NCI-H2081 treated with DMSO at 0.1 percent for 48 hours (cell line): ENCODE results near the gene TRPM2.

ENCODE experiments used
- DNase-seq: peaks from one replicate; lab custom pipeline; 2025; lab: John Stamatoyannopoulos, UW

TRPM2 gene

DNA sequence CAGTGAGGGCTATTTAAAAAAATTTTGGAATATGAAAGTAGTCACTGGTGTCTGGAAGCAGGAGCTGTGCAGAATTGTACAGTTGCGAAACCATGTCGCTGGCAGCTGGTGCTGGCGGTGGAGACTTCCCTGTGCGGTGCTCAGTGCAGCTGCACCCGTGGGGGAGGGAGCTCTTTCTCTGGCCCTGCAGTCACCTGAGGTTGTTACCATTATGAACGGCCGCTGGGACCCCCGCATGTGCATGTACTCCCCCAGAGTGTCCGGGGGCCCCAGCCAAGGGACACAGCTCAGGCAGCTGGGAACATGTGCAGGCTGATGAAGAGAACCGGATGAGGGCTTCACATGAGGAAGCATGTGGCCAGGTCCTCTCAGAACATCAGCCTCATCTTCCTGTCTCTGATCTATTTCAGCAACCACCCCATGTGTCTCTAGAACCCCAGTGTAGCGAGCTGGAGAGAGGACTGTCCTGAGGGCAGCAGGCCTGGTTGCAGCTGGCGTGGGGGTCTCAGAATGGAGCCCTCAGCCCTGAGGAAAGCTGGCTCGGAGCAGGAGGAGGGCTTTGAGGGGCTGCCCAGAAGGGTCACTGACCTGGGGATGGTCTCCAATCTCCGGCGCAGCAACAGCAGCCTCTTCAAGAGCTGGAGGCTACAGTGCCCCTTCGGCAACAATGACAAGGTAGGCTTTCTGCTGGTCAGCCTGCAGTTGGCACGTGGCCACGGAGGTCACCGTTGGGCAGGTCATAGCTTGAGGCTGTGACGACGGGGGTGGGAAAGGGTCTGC is at the start of gene TRPM2:
Gene TRPM2, plus strand, starts transcription at position 431 of the 780 bp plus-strand sequence. Its CDS starts 80 bp downstream, at position 511.
- no peak for DNase-seq

- no peak for DNase-seq
These were observed 49.3 kb upstream of the TRPM2 start for GRCh38 chr21:44304011-44304616.

GRCh38 chr21:44304877-44305293 is 48.5 kb upstream of the TRPM2 start:
- no peak for DNase-seq

DNA sequence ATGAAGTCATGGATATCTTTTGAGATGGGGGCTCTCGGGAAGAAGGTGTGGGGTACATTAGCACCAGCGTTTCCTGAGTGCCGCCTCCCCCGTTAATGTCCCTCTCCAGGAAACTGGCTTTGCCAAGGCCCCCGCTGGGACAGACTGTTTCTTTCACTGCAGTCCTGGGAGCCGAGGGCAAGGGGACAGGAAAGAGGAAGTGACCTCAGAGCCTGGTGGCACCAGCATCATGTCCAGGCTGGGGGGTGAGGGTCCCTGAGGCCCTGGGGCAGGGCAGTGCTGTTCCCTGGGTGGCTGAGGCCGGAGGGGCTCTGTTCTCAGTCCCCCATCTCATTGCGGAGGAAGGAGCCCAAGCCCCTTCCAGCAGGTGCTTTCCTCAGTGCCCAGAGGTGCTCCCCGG is 47.7 kb upstream of the TRPM2 start:
- DNase-seq: no peak

DNA sequence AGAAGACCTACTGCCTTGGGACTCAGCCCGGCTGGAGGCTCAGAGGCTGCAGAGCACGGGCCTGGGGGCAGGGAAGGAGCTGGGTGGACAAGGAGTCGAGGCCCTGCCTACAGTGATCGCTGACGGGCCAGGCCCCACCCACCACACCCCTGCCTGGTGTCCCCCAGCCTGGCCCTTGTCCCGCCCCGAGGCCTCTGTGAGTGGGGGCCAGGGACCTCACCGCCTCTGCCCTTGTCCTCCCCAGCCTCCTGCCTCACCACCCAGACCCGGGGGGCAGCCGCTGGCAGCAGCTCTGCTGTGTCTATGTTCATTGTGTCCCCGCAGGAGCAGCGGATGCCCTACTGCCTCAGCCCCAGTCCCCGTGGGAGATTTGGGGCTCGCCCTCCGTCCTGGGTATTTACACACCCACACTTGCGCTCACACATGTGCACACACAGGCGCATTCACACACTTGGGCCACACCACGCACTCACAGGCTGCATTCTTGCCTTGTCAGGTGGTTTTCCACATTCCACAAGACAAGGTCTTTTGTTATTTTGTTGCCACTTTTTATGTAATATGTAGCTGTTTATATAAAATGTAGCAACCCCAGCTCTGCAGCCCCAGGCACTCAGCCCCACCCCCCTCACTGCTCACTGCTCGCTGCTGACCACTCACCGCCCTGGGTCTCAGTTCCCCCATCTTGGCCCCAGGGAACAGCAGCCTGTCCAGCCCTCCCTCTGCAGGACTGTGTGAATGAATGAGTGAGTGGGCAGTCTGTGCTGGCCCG is 46.3 kb upstream of the TRPM2 start:
- no peak for DNase-seq

DNA sequence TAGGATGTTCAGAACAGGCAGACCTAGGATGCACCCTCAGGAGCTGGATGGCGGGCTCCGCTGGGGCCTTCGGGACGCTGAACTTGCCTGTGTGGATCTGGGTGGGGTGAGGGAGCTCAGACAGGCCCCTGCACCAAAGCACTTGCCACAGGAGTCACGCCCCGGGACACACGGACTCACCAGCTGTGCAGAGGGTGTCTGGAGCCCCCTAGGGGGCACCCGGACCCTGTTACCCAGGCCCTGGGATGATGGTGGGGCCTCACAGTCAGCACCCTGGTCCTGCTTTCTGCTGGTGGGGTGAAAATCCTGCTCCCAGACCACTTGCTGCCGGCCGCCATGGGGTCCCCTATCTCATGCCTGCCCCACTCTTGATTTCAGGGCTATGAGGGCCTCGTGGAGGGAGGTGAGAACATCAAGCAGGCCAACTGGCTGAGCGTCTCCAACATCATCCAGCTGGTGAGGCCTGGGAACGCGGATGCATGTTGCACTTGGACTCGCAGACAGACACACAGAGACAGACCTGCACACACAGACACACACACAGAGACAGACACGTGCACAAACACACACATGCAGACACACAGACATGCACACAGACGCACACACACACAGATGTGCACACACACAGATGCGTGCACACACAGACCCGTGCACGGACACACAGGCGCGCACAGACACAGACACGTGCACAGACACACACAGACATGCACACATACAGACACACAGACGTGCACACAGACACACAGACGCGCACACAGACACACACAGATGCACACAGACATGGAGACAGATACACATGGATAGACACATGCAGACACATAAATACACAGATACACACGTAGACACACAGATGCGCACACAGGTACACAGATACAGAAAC is 42.6 kb upstream of the TRPM2 start:
- DNase-seq: no peak

DNA sequence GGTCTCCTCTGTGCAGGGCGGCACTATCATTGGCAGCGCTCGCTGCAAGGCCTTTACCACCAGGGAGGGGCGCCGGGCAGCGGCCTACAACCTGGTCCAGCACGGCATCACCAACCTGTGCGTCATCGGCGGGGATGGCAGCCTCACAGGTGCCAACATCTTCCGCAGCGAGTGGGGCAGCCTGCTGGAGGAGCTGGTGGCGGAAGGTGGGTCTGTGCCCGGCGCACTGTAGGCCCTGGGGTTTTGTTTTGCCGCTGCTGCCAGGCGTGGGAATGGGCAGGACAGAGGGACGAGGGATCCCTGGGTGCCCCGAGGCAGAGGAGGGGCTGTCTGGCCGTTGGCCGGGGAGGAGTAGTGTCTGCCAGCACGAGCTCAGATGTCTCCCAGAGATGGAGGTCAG is 41.3 kb upstream of the TRPM2 start:
- no peak for DNase-seq

DNA sequence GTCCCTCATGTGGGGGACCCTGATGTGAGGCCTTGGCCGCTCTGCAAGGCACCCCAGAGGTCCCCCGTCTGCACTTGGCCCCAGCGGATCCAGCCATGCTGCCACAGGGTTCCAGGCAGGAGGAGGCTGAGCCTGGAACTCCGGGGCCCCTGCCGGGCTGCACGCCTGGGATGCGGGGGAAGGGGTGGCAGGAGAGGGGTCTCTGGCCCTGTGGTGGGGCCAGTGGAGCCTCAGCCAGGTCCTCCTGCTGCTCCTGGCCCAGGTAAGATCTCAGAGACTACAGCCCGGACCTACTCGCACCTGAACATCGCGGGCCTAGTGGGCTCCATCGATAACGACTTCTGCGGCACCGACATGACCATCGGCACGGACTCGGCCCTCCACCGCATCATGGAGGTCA is 40.7 kb upstream of the TRPM2 start:
- DNase-seq: no peak

DNA sequence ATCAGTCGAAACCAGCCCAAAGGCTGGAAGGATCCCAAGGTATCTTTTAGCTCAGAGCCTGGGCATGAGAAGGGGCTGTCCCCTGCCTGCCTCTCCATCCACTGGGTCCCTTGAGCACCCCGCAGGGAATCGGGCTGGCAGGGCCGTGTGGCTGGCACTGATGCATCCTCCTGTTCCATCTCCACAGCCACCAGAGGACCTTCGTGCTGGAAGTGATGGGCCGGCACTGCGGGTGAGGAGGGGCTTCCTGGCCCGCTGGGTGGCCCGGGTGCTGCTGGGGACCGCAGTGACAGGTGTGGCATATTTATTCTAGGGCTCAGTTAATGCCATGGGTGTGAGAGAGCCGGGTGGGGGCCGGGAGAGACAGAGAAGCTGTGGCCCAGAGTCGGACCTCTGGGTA is 40.0 kb upstream of the TRPM2 start:
- no peak for DNase-seq

DNA sequence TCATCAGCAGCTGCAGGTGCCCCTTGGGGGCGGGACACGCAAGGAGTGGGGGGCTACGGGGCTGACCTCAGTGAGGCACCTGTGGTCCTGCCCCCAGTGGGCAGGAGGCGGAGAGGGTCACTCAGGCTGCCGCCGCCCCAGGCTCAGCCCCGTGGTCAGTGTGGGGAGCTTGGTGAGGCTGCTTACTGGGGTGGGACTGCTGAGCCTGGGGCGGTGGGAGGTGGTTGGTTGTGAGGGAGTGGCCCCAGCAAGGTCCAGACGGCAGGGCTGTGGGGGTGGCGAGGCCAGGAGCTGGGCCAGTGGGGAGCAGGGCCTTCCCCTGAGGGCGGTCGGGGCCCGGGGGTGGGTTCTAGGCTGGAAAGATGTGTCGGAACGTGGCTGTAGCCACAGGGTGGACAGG is 39.3 kb upstream of the TRPM2 start:
- no peak for DNase-seq

DNA sequence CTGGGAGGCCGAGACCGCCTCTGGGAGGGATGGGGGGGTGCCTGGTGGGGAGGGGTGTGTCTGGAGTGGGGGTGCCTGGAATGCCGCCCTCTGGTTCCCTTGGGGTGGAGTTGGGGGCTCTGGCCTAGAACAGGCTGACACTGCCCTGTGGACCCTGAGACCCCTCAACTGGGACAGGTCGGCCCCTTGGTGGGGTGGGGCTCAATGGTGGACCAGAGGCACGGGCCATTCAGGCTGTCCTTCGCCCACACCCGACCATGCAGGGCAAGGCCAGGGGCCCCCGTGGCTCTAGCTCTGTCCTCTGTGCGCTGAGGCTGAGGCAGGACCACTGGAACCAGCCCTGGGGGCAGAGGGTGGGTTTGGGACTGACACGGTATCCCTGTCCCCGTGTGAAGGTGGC is 38.9 kb upstream of the TRPM2 start:
- DNase-seq: no peak

DNA sequence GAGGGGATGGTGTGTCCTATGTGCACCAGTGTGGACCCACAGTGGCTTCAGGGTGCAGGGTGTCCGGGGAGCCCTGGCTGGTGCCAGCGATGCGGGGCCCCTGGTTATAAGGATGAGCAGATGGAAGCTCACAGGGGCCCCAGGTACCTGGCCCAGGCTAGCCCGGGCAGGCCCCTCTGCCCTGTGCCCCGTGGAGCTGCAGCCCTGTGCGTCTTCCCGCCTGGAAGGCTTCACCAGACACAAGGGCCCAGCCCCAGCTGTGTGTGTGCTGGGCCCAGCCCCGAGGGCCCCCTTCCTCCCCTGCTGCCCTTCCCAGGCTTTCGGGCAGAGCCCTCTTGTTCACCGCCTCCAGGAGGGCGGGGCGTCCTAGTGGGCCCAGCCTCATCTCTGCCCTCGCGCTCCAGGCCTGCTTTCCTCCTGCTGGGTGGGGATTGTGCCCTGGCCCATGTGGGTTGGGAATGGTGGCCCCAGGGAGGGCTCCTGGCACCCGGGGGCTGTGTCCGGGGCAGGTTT is 37.7 kb upstream of the TRPM2 start:
- no peak for DNase-seq

DNA sequence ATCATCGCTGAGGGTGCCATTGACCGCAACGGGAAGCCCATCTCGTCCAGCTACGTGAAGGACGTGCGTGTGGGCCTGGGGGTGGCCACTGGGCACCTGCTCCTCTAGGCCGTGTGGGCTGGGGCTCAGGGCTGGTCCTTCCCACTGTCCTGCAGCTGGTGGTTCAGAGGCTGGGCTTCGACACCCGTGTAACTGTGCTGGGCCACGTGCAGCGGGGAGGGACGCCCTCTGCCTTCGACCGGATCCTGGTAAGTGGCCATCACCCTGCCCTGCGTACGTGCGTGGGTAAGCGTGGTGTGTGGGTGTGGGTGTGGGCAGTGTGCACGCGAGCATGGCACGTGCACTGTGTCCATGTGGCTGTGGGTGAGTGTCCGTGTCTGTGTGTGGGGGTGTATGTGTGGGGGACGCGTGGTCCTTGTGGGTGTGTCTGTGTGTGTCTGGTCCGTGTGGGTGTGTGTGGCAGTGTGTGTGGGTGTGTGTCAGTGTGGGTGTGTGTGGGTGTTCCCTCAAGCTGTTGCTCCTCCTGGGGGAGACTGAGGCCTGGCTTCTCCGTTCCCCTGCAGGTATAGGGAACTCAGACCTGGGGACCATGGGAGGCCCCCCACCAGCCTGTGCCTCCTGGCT is 37.0 kb upstream of the TRPM2 start:
- no peak for DNase-seq

DNA sequence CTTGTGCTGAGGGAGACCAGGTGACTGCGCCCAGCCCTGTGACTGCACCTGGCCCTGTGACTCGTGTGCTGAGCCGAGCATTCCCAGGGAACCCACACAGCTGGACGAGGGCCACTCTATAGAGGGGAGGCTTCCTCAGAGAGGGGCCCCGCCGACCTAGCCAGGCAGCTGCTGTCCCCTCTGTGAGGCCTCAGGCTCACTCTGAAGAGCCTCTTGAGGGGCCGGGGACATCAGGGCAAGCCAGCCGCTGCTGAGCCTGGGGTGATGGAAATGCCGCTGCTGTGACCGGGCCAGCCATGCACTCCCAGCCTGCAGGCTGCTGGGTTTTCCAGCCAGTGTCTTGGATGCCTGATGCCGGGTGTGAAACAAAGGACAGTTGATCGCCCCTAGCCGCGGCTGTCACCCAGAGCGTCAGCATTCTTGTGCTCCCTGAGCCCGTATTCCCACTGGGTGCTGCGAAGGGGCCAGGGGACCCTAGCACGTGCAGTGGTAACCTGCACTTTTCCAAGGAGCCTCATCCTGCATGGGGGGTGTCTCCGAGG is 36.1 kb upstream of the TRPM2 start:
- no peak for DNase-seq

- DNase-seq: no peak
These were observed 35.5 kb upstream of the TRPM2 start for GRCh38 chr21:44317871-44318270.

DNA sequence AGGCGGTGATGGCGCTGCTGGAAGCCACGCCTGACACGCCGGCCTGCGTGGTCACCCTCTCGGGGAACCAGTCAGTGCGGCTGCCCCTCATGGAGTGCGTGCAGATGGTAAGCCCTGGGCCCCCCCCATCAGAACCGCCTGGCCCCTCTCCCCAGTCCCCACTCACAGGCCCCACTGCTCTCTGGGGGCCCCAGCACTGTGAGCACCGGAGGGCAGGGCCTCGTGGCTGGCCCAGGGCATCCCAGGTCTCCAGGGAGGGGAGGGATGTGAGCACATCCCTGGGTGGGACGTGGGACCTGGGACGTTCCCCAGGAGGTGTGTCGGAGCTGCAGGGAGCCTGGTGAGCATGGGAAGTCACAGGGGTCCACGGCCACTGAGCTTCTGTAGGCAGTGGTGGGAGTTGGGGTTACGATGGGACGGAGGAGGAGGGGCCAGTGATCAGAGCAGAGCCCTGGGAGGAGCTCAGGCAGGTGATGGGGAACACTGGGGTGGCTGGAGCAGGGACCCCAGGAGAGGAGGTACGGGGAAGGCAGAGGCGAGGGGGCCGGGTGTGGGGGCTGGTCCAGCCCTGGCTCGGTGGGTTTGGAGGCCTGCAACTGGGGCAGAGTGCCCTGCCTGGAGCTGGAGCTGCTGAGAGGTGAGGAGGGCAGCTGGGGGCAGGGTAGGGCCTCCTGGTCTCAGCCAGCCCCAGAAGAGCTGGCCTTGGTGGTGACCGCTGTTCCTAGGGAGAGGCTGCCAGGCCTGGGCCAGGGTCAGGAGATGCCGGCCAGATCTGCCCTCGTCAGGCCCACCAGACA is 34.7 kb upstream of the TRPM2 start:
- DNase-seq: no peak

- DNase-seq: no peak
These were observed 33.9 kb upstream of the TRPM2 start for GRCh38 chr21:44319407-44320065.

GRCh38 chr21:44320847-44321246 is 32.6 kb upstream of the TRPM2 start:
- DNase-seq: no peak

DNA sequence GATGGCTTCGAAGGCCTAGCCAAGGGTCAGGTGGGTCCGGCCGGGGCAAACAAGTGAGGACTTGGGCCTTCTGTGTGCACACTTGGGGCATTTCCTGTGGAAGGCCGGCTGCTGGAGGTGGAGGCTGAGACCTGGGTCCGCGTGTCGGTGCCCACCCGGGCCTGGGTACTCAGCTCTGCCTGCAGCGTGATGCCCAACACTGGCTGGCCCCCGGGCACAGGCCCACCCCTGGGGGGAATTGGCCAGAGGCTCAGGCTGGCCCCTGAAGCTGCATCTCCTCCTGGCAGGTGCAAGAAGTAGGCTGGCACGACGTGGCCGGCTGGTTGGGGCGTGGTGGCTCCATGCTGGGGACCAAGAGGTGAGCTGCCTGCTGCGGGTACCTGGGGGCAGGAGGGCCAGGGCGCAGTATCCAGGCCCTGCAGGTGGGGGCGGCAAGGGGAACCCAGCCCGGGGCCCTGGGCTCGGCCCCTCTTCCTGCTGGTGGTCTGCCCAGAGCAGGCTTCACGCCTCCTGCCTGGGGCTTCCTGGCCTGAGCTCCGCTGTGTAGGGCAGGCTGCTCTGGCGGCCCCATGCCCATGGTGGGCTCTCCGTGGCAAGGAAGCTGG is 31.5 kb upstream of the TRPM2 start:
- no peak for DNase-seq
